ENCODE data around the gene PACRG.

DNA sequence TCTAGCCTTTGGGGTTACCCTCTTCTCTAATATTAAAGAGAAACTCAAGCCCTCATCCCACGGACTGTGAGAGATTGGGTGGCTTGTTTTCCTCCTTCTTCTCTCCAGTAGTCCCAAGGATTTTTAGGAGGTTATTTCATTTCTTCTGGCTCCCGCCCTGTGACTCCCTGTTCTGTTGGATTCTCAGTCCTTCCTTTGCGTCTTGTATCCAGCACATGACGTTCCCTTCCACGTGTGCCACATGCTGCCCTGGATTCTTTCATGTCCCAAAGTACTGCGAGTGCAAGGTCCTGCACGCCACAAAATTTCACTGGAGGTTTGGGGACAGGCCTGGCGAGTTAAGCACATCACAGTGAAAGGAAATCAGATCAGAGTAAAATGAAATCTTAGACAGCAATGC, 213.4 kb downstream of the PACRG start:
- TF ChIP-seq POLR2A (IDR thresholded peaks at IDR 0.05; ENCODE audit: control extremely low read depth in 1 of 2, low read depth in 2 of 2, low read length in 2 of 2) (no peak), POLR2AphosphoS5 (IDR thresholded peaks at IDR 0.05; ENCODE audit: low read depth, low read length) (no peak), SIN3A (conservative IDR thresholded peaks at IDR 0.05 in 1 of 2, IDR thresholded peaks at IDR 0.05 in 1 of 2; ENCODE audit: low read depth in 1 of 2, low read length in 2 of 2) (no peak), GABPA (IDR thresholded peaks at IDR 0.05; ENCODE audit: borderline replicate concordance, insufficient read depth, low read length) (no peak), YY1 (IDR thresholded peaks at IDR 0.05; ENCODE audit: low read depth, low read length) (no peak)
- TF ChIP-seq, protein P1, sequence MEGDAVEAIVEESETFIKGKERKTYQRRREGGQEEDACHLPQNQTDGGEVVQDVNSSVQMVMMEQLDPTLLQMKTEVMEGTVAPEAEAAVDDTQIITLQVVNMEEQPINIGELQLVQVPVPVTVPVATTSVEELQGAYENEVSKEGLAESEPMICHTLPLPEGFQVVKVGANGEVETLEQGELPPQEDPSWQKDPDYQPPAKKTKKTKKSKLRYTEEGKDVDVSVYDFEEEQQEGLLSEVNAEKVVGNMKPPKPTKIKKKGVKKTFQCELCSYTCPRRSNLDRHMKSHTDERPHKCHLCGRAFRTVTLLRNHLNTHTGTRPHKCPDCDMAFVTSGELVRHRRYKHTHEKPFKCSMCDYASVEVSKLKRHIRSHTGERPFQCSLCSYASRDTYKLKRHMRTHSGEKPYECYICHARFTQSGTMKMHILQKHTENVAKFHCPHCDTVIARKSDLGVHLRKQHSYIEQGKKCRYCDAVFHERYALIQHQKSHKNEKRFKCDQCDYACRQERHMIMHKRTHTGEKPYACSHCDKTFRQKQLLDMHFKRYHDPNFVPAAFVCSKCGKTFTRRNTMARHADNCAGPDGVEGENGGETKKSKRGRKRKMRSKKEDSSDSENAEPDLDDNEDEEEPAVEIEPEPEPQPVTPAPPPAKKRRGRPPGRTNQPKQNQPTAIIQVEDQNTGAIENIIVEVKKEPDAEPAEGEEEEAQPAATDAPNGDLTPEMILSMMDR (IDR thresholded peaks at IDR 0.05; ENCODE audit: control extremely low read depth in 1 of 3, insufficient read depth in 1 of 3, low read depth in 1 of 3, low read length in 3 of 3), result no peak
